BJ (cell line): ENCODE measurements around the gene SCYL1. TPM values are rescaled to one million over a fixed set of nuclear protein-coding genes. Genes with fewer than 3 reads are reported as not detected.

Experiments
- CTCF ChIA-PET: fragments of 350-600 bp; formaldehyde crosslinking; extraction: SDS; loops from one replicate; lab custom pipeline; 2021; ENCODE audit warnings: antibody characterized with exemption, inconsistent platforms; lab: Yijun Ruan, JAX
- POLR2A ChIA-PET: fragments of 300-600 bp; sonication (Branson Sonifier 250); formaldehyde crosslinking; extraction: SDS; loops from one replicate; lab custom pipeline; 2021; ENCODE audit warnings: antibody characterized with exemption; lab: Charles Lee
- DNase-seq: peaks from one replicate; pipeline ENCODE4 v3.0.0-alpha.2; 2011; ENCODE audit warnings: low read depth
- H3K27me3 ChIP-seq: 2 replicates; pipeline ENCODE4 v1.6.0; 2011; ENCODE audit warnings: low read length; ENCODE audit not compliant: control insufficient read depth, insufficient read depth
- H3K36me3 ChIP-seq: 2 replicates; pipeline ENCODE4 v1.5.1; 2011; ENCODE audit warnings: low read length; ENCODE audit not compliant: control insufficient read depth, insufficient read depth
- H3K4me3 ChIP-seq: 2 replicates; pipeline ENCODE4 v1.5.1; 2011; ENCODE audit warnings: low read depth, mild to moderate bottlenecking, control low read depth, low read length
- CTCF ChIP-seq: IDR thresholded peaks from 2 replicates; pipeline ENCODE4 v1.5.1; 2011; ENCODE audit warnings: low read depth, mild to moderate bottlenecking, control low read depth, inconsistent platforms, low read length, moderate library complexity; ENCODE audit not compliant: insufficient read depth
- polyA plus RNA-seq: library from polyadenylated mRNA; depleted of rRNA; stranded (reverse); fragments of >200 nt; gene quantifications from 2 replicates; pipeline ENCODE4 v1.2.3, GENCODE V29; 2011

SCYL1 gene
- polyA plus RNA-seq, 1 experiment: 134 TPM

GRCh38 chr11:65554842-65555430 lies 30.1 kb downstream of the SCYL1 start:
- POLR2A ChIA-PET: interaction anchor here (0.6 kb wide), 1 partner anchor 21 kb away, joined by 3 read pairs; the partner anchor contains the start of gene EHBP1L1
- no peak for DNase-seq
- no peaks in the 10 kb centered on the region for H3K27me3 ChIP-seq
- CTCF ChIA-PET: interaction anchor here (0.6 to 3.4 kb wide), 4 partner anchors 14 to 55 kb away, joined by 3 to 26 read pairs (median 6); partner anchors contain the start of gene FAM89B
- no peak for TF ChIP-seq CTCF
- peaks cover 29% of the 10 kb centered on the region for H3K36me3 ChIP-seq
- H3K4me3 ChIP-seq: peak overlapping the region; percentile 12; the same call in 1 of the 2 replicates

GRCh38 chr11:65555693-65556231 lies 30.9 kb downstream of the SCYL1 start:
- DNase-seq: peak; percentile 80
- peak overlapping the region; percentile 12 for H3K4me3 ChIP-seq
- peaks cover 27% of the 10 kb centered on the region for H3K36me3 ChIP-seq
- CTCF ChIA-PET: interaction anchor here (0.6 to 3.4 kb wide), 4 partner anchors 15 to 56 kb away, joined by 3 to 26 read pairs (median 6); partner anchors contain the start of gene FAM89B
- POLR2A ChIA-PET: interaction anchor here (0.6 kb wide), 1 partner anchor 20 kb away, joined by 3 read pairs; the partner anchor contains the start of gene EHBP1L1
- no peaks in the 10 kb centered on the region for H3K27me3 ChIP-seq
- no peak for TF ChIP-seq CTCF

GRCh38 chr11:65556470-65557279 lies 31.8 kb downstream of the SCYL1 start:
- no peak for DNase-seq
- POLR2A ChIA-PET: interaction anchor here (0.6 to 1.0 kb wide), 3 partner anchors 105 to 342 kb away, joined by 3 read pairs; no protein-coding TSS in a partner anchor
- CTCF ChIA-PET: interaction anchor here (0.8 to 3.4 kb wide), 5 partner anchors 12 to 240 kb away, joined by 3 to 26 read pairs (median 3); no protein-coding TSS in a partner anchor
- Histone ChIP-seq H3K36me3 (peaks cover 18% of the 10 kb centered on the region), H3K4me3 (peak overlapping the region; percentile 70), H3K27me3 (no peaks in the 10 kb centered on the region)
- no peak for TF ChIP-seq CTCF

DNA sequence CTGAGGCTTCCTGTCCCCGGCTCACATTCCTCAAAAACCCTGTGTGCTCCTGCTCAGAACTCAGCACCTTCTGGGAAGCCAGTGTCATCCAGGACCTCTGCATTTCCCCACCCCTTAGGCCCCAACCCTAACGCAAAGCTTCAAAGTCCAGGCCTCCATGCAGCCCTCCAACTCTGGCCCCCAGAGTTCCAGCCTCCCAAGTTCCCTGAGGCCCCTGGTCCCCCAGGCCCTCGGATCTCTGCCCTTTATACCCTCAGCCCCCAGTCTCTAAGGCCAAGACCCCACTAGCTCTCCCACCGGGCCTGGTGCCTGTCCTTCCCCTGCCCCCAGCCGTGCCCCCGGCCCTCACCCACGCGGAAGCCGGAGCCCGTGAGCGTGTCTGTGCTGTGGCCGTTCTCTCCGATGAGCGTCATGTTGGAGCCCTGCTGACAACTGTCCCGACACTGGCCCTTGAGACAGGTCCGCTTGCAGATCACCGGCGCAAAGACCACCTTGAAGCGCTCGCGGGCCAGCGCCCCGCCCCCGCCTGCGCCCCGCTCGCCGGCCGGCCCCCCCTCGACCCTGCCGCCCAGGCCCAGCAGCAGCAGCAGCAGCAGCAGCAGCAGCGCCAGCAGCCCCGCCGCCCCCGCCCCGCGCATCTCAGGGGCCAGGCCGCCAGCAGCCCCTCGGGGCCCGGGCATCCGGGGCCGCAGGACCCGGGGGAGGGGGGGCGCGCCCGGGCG lies 32.6 kb downstream of the SCYL1 start:
- ChIA-PET POLR2A (interaction anchor here (0.6 to 1.0 kb wide), 3 partner anchors 104 to 341 kb away, joined by 3 read pairs; no protein-coding TSS in a partner anchor), CTCF (interaction anchor here (0.9 to 3.4 kb wide), 4 partner anchors 13 to 241 kb away, joined by 3 to 26 read pairs (median 4); no protein-coding TSS in a partner anchor)
- Histone ChIP-seq H3K36me3 (peaks cover 11% of the 10 kb centered on the region), H3K4me3 (peak overlapping the region; percentile 70), H3K27me3 (no peaks in the 10 kb centered on the region)
- no peak for DNase-seq
- no peak for TF ChIP-seq CTCF
